ENCODE results near the gene METTL5.

DNA sequence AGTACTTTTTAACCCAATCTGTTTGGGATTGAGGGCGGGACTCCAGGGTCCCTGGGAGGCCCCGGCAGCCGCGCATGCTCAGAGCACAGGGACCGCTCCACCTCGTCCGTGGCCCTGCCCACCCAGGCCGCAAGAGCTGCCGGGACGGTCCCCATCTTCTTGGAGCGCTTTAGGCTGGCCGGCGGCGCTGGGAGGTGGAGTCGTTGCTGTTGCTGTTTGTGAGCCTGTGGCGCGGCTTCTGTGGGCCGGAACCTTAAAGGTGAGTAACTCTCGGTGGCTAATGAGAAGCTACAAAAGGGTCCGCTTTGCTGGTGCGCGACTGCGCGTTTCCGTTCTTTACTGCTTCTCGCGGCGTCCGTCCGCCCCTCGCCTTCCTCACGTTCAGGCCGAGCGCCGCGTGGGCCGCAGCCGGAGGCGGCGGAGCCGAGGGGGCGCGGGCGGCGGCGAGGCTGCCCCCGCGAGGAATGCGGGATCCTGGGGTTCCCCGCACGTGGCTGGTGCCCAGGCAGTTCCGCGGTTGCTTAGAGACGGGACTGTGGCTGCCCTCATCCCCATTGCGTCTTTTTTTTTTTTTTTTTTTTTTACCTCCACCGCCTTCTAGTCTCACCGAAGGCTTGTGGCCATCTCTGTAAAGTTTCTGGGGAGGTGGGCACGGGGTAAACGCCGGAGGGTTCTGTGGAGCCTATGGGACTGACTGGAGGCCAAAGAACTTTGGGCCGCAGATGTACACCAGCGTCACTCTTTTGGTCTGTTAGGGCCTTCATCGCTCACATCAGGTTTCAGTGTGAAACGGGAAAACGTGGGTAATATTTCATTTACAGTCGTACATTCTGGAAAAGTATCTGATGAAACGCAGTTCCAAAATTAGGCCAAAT, 25.8 kb downstream of the METTL5 start, which contains the start of gene SSB:
- TF ChIP-seq POLR2A (IDR thresholded peaks at IDR 0.05) (peak in 3 of 4 donors; percentile 41 to 81 (median 60)), POLR2AphosphoS5 (IDR thresholded peaks at IDR 0.05) (peak; percentile 68 to 89), EP300 (IDR thresholded peaks at IDR 0.05) (no peak)

Data from upper lobe of left lung (tissue), 4 donors.